KG1 (cell line): ENCODE results near the gene SPINK14.

ENCODE experiments used
- DNase-seq: peaks from one replicate; lab custom pipeline; 2025; lab: John Stamatoyannopoulos, UW

Gene SPINK14

GRCh38 chr5:148201151-148201550 lies 32.8 kb downstream of the SPINK14 start:
- no peak for DNase-seq

DNA sequence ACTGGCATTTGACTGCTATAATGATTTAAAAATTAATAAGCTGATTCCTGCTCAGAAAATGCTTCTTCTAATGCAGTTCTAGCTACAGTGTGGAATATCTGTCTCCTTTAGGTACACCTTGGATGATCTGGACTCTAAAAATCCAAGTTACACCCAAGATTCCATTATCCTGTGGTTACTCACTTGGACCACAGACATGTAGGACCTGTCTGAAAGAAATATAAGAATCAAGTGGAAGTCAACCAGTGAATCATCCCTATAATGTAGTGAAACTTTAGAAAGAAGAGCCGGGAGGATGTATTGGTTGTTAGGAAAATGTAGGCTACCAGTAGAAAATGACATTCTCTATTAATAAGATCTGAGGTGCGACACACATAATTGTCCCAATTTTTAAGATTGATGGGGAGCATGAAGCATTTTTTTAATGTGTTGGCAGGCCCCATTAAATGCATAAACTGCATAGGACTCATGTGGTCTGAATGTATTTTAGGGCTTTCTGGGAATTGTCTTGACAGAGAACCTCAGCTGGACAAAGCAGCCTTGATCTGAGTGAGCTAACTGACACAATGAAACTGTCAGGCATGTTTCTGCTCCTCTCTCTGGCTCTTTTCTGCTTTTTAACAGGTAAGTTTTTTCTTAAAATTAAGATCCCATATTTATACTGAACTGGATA lies 34.3 kb downstream of the SPINK14 start, which contains the start of gene SPINK6:
SPINK6 (plus strand) TSS at position 512 of the 673 bp plus-strand sequence; CDS start at position 567, 55 bp downstream.
- no peak for DNase-seq

- no peak for DNase-seq
These were observed 36.9 kb downstream of the SPINK14 start for GRCh38 chr5:148205044-148205806.

GRCh38 chr5:148205865-148206264 lies 37.5 kb downstream of the SPINK14 start:
- DNase-seq = no peak

GRCh38 chr5:148206620-148207019 lies 38.3 kb downstream of the SPINK14 start:
- DNase-seq = no peak

DNA sequence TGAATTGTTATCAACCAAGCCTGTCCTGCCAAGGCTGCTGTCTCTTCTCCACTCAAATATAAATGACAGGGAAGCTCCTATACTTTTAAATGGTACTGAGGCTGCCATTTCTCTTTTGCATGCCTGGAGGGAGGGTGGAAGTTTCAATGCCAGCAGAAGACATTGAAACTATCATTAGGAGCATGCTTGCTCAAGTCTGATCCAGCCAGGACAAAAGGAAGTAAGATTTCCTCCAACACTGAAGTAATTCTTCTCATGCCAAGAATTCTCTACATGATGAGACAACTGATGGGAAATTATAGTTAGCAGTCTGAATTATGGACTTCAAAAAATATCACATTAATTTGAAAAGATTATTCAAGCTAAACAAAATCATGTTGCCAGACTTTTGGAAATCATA lies 39.9 kb downstream of the SPINK14 start:
- no peak for DNase-seq

GRCh38 chr5:148209151-148209770 lies 40.9 kb downstream of the SPINK14 start:
- no peak for DNase-seq

- no peak for DNase-seq
These were observed 46.4 kb downstream of the SPINK14 start for GRCh38 chr5:148214665-148215185.

- no peak for DNase-seq
These were observed 53.2 kb downstream of the SPINK14 start for GRCh38 chr5:148221508-148221907.

DNA sequence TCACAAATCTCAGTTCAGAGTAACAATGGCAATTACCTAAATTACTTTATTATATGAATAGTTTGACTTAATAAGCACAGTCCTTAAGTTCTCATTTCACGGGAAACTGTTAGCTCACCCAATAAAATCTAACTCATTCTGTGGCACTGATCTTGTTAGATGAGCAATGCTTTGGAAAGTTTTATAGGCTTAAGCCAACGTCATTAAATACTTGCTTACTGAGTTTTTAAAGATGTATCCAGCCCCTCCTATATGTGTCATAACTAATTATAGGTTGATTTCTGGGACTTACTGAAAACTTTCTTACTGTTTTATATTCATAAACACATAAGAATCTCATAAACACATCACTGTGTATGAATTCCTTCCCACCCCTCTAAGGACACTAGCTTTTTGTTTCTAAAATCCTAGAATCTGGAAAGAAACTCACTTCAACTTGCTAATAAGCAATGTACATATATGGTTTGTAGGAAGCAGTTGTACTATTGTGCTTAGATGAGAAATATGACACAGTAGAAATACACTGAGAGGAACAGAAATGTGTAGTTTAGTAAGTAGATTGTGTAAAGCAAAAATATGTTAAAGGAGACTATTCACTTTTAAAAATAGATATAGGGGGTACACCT lies 55.9 kb downstream of the SPINK14 start:
- no peak for DNase-seq
